HepG2 (cell line): ENCODE results near the gene ACSL3.

ENCODE experiments used
- AGO1 ChIP-seq: fragments of 200-400 bp; formaldehyde crosslinking; IDR thresholded peaks from 2 replicates; pipeline ENCODE4 v1.6.1; 2017; ENCODE audit warnings: mild to moderate bottlenecking, low read depth, low read length, moderate library complexity; ENCODE audit not compliant: poor library complexity, severe bottlenecking
- CCAR2 ChIP-seq: fragments of 200-400 bp; formaldehyde crosslinking; optimal IDR thresholded peaks from 2 replicates; pipeline ENCODE3; 2018; ENCODE audit warnings: low read depth, mild to moderate bottlenecking, low read length, moderate library complexity
- ESRRA ChIP-seq: sonication (generic); formaldehyde crosslinking; IDR thresholded peaks from 2 replicates; pipeline ENCODE4 v1.5.1; 2020; ENCODE audit warnings: mild to moderate bottlenecking, low read depth, missing genetic modification reagents
- MEF2D ChIP-seq: sonication (generic); formaldehyde crosslinking; IDR thresholded peaks from 2 replicates; pipeline ENCODE4 v1.5.1; 2020; ENCODE audit warnings: mild to moderate bottlenecking, missing genetic modification reagents
- MYC ChIP-seq: sonication (generic); formaldehyde crosslinking; IDR thresholded peaks from 2 replicates; pipeline ENCODE4 v1.9.0; 2021; ENCODE audit warnings: missing genetic modification reagents, borderline replicate concordance
- POLR2AphosphoS2 ChIP-seq: IDR thresholded peaks from 2 replicates; pipeline ENCODE4 v1.6.1; 2011; ENCODE audit warnings: low read depth, low read length, improper control_type of control experiment
- SRSF9 ChIP-seq: fragments of 200-400 bp; formaldehyde crosslinking; IDR thresholded peaks from 2 replicates; pipeline ENCODE4 v1.6.1; 2018; ENCODE audit warnings: borderline replicate concordance, mild to moderate bottlenecking, low read depth, low read length; ENCODE audit not compliant: insufficient read depth, poor library complexity, severe bottlenecking
- ZNF530 ChIP-seq: sonication (generic); formaldehyde crosslinking; IDR thresholded peaks from 2 replicates; pipeline ENCODE4 v1.5.0; 2020; ENCODE audit warnings: low read depth, mild to moderate bottlenecking, missing genetic modification reagents
- TF ChIP-seq, protein P1 (sequence below): sonication (generic); formaldehyde crosslinking; IDR thresholded peaks from 2 replicates; pipeline ENCODE4 v1.5.0; 2020; ENCODE audit warnings: mild to moderate bottlenecking, missing genetic modification reagents, moderate library complexity
- TF ChIP-seq, protein P2 (sequence below): IDR thresholded peaks from 2 replicates; pipeline ENCODE4 v1.6.1; 2016; ENCODE audit warnings: missing compliant biosample characterization, missing genetic modification reagents, borderline replicate concordance
- TF ChIP-seq, protein P3 (sequence below): sonication (generic); formaldehyde crosslinking; IDR thresholded peaks from 2 replicates; pipeline ENCODE4 v1.5.1; 2020; ENCODE audit warnings: missing genetic modification reagents, mild to moderate bottlenecking, borderline replicate concordance
- TF ChIP-seq, protein P4 (sequence below): sonication (generic); formaldehyde crosslinking; IDR thresholded peaks from 2 replicates; pipeline ENCODE4 v1.4.0; 2020; ENCODE audit warnings: mild to moderate bottlenecking, low read depth, missing genetic modification reagents

DNA sequence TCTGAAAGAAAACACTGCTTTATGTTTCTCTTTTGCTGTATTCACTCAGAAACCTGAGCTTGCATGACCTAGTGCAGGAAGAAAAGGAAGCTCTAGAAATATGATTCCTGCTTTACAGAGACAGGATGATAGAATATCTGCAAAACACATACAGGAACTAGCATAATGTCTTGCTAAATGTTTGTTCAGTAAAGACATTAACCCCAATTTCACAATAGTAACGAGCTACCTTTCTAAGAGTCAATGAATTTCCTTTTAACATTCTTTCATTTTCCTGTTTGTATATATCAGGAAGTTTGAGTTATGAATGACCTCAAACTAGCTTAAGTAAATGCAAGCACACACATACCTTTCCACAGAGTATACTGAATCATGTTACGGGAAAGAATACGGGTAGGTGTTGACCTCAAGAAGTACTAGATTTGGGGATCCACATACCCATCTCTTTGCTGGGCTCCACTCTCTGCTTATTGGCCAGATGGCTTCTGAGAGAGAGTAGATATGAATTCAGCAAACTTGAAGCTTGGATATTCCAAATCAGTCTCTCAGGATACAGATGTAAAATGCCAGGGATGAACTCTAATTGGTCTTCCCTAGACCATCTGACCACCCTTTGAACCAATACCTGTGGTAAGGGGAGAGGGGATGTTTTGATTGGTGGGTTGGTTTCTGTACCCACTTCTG lies 18.2 kb upstream of the ACSL3 start:
- no peak for TF ChIP-seq AGO1
- TF ChIP-seq ZNF530 (CRISPR knock-in tag): no peak
- no peak for TF ChIP-seq MYC (CRISPR knock-in tag)
- TF ChIP-seq, protein P1, sequence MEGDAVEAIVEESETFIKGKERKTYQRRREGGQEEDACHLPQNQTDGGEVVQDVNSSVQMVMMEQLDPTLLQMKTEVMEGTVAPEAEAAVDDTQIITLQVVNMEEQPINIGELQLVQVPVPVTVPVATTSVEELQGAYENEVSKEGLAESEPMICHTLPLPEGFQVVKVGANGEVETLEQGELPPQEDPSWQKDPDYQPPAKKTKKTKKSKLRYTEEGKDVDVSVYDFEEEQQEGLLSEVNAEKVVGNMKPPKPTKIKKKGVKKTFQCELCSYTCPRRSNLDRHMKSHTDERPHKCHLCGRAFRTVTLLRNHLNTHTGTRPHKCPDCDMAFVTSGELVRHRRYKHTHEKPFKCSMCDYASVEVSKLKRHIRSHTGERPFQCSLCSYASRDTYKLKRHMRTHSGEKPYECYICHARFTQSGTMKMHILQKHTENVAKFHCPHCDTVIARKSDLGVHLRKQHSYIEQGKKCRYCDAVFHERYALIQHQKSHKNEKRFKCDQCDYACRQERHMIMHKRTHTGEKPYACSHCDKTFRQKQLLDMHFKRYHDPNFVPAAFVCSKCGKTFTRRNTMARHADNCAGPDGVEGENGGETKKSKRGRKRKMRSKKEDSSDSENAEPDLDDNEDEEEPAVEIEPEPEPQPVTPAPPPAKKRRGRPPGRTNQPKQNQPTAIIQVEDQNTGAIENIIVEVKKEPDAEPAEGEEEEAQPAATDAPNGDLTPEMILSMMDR (CRISPR knock-in tag): no peak
- no peak for TF ChIP-seq SRSF9
- TF ChIP-seq, protein P2, sequence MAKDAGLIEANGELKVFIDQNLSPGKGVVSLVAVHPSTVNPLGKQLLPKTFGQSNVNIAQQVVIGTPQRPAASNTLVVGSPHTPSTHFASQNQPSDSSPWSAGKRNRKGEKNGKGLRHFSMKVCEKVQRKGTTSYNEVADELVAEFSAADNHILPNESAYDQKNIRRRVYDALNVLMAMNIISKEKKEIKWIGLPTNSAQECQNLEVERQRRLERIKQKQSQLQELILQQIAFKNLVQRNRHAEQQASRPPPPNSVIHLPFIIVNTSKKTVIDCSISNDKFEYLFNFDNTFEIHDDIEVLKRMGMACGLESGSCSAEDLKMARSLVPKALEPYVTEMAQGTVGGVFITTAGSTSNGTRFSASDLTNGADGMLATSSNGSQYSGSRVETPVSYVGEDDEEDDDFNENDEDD (CRISPR knock-in tag): peak; percentile 23; the same call in 1 of the 2 replicates
- TF ChIP-seq, protein P3, sequence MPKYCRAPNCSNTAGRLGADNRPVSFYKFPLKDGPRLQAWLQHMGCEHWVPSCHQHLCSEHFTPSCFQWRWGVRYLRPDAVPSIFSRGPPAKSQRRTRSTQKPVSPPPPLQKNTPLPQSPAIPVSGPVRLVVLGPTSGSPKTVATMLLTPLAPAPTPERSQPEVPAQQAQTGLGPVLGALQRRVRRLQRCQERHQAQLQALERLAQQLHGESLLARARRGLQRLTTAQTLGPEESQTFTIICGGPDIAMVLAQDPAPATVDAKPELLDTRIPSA (CRISPR knock-in tag): no peak
- TF ChIP-seq, protein P4, sequence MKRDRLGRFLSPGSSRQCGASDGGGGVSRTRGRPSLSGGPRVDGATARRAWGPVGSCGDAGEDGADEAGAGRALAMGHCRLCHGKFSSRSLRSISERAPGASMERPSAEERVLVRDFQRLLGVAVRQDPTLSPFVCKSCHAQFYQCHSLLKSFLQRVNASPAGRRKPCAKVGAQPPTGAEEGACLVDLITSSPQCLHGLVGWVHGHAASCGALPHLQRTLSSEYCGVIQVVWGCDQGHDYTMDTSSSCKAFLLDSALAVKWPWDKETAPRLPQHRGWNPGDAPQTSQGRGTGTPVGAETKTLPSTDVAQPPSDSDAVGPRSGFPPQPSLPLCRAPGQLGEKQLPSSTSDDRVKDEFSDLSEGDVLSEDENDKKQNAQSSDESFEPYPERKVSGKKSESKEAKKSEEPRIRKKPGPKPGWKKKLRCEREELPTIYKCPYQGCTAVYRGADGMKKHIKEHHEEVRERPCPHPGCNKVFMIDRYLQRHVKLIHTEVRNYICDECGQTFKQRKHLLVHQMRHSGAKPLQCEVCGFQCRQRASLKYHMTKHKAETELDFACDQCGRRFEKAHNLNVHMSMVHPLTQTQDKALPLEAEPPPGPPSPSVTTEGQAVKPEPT (CRISPR knock-in tag): no peak
- TF ChIP-seq ESRRA (CRISPR knock-in tag): no peak
- peak; percentile 38; the same call in 1 of the 2 replicates for TF ChIP-seq MEF2D
- no peak for TF ChIP-seq POLR2AphosphoS2
- no peak for TF ChIP-seq CCAR2
